NK-92 (cell line): ENCODE results near the gene WFIKKN1.

ENCODE experiments used
- DNase-seq: peaks from one replicate; lab custom pipeline; 2025; ENCODE audit not compliant: unreplicated experiment; lab: John Stamatoyannopoulos, UW

WFIKKN1 gene

DNA sequence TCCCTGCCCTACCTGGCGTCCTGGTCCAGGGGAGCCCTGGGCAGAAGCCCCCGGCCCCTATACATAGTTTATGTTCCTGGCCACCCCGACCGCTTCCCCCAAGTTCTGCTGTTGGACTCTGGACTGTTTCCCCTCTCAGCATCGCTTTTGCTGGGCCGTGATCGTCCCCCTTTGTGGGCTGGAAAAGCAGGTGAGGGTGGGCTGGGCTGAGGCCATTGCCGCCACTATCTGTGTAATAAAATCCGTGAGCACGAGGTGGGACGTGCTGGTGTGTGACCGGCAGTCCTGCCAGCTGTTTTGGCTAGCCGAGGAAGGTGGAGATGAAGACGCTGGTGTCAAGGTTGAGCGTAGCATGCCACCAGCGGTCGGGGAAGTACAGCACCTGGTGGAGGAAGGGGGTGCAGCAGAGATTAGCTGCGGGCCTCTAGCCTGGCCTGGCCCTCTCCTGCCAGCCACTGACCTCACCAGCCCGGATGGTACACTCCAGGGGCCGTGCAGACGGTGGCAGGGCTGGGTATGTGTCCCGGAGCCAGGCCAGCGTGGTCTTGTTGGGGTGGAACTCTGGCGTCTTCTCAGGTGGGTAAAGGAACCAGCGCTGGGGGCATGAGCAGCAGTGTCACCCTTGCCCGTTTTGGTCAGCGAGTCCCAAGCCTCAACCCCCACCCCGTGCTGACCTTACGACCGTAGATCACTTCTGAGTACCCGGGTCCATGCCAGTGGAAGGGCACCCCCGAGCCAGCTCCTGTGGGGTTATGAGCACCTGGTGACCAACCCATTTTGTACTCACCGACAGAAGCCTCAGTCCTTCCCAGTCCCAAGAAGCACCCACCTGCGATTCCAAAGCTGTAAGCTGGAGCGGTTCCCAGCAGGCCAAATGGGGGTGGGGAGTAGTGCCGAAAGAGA is 52.0 kb downstream of the WFIKKN1 start:
- DNase-seq = no peak

DNA sequence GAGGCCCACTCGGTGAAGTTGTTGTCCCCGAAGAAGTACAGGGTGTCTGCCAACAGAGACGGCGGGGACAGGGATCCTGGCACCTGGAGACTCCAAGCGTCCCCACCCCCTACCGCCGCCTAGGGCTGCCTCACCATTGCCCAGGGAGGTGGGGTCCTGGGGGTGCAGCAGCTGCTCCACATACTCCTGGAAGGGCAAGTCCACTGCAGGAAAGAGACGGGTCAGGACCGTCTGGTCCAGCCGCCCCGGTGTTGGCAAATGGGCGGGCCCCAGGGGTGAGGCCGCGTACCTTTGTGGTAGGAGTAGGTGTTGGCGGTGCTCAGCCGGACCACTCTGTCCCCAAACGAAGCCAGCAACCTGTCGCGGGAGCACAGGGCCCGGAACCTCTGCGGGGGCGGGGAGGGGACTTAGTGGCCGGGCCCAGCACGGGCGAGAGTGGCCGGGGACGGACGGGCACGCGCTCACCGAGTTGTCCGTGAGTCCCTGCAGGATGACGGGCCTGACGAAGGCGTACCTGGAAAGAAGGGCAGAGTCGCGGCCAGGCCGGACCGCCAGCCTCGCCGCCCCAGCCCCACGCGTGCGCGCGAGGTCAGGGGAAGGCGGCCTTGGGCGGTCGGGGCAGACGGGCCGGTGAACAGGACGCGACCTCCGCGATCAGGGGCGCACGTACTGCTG is 52.7 kb downstream of the WFIKKN1 start:
- DNase-seq = no peak
